Effector memory CD8-positive, alpha-beta T cell (primary cell): ENCODE measurements around the gene KLHL4.
"Not testable (repeated sequence)": the region's sequence is repeated elsewhere in the genome, so short reads cannot be mapped to it uniquely, and the experiment has no call there.

Experiments used
- ATAC-seq: fragments of 150-1000 bp; cut with Tn5 transposase; replicated peaks from 2 replicates; pipeline ENCODE4 v1.10.0; 2021; ENCODE audit warnings: mild to moderate bottlenecking, moderate library complexity
- DNase-seq, 3 experiments: peaks; one replicate each; pipeline ENCODE4 v3.0.0; 2021
- H3K27ac Mint-ChIP-seq, 2 donors: one replicate each; pipeline ENCODE4 v1.8.0; 2022; ENCODE audit warnings: mild to moderate bottlenecking in 2 of 2, mixed read lengths in 2 of 2, moderate library complexity in 2 of 2
- H3K27me3 Mint-ChIP-seq, 2 donors: one replicate each; pipeline ENCODE4 v1.8.0; 2022; ENCODE audit warnings: mixed read lengths in 2 of 2
- H3K36me3 Mint-ChIP-seq: one replicate; pipeline ENCODE4 v1.8.0; 2022; ENCODE audit warnings: mild to moderate bottlenecking, moderate library complexity, mixed read lengths; ENCODE audit not compliant: insufficient read depth
- H3K4me1 Mint-ChIP-seq, 2 donors: one replicate each; pipeline ENCODE4 v1.8.0; 2022; ENCODE audit warnings: low read depth in 2 of 2, mixed read lengths in 2 of 2
- H3K4me3 Mint-ChIP-seq, 2 donors: one replicate each; pipeline ENCODE4 v1.8.0; 2022; ENCODE audit warnings: mild to moderate bottlenecking in 2 of 2, mixed read lengths in 2 of 2, moderate library complexity in 2 of 2
- H3K9me3 Mint-ChIP-seq, 2 donors: one replicate each; pipeline ENCODE4 v1.8.0; 2022; ENCODE audit warnings: mixed read lengths in 2 of 2

The KLHL4 gene

DNA sequence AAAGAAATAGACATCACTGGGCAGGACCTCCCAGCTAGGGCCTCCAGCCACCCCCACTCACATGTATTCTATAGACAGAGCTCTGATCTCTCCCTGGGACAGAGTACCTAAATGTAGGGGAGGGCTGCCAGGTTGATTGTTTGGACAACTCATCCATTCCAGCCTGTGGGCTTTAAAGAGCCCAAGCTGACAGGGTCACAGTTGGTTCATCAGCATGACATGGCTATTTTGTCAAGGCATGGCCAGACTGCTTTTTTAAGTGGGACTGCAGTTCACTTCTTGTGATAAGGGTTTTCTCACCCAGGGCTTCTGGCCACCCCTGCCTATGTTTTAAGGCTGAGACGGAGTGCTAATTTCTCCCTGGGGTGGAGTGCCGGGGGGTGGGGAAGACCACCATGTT, 63.3 kb downstream of the KLHL4 start:
- no peak overlapping the region for H3K27ac Mint-ChIP-seq
- no peaks in the 10 kb centered on the region for H3K27me3 Mint-ChIP-seq
- ATAC-seq (no peak), DNase-seq (no peak)
- no peaks in the 10 kb centered on the region for H3K36me3 Mint-ChIP-seq
- H3K9me3 Mint-ChIP-seq, result peaks cover 3 to 8% of the 10 kb centered on the region in 2 donors
- no peak overlapping the region for H3K4me3 Mint-ChIP-seq
- H3K4me1 Mint-ChIP-seq, result no peaks in the 10 kb centered on the region

DNA sequence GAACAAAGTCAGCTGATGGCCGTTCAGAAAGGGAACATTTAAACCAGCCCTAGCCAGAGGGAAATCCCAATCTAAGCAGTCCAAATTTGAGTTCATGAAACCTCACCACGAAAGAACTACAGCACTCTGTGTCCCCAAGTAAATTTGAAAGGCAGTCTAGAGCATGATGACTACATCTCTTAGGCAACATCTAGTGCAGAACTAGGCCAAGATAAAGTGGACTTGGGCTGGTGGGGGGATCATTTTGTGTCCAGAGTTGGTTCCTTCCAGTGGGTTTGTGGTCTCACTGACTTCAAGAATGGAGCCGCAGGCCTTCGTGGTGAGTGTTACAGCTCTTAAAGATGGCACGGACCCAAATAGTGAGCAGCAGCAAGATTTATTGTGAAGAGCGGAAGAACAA, 64.9 kb downstream of the KLHL4 start:
- H3K4me1 Mint-ChIP-seq, result no peaks in the 10 kb centered on the region
- ATAC-seq (no peak), DNase-seq (no peak)
- peaks cover 3 to 9% of the 10 kb centered on the region in 2 donors for H3K9me3 Mint-ChIP-seq
- H3K36me3 Mint-ChIP-seq, result no peaks in the 10 kb centered on the region
- H3K27ac Mint-ChIP-seq, result no peak overlapping the region
- no peak overlapping the region for H3K4me3 Mint-ChIP-seq
- H3K27me3 Mint-ChIP-seq, result no peaks in the 10 kb centered on the region

DNA sequence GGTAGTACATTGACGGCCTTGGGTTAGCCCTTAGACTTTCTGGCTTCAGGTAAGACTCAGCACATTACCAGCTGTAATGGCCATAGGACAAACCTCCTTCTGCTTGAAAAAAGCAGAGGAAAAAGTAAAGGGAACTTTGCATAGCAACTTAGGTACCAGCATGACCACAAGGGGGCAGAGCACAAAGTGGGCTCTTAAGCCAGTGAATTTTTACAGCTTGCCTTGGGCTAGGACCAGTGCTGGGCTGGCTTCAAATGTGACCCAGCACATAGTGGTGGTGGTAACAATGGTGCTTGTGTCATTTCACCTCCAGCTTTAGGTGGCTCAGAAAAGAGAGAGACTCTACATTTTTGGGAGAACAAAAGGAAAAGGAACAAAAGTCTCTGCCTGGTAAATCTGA, 66.1 kb downstream of the KLHL4 start:
- Mint-ChIP-seq H3K9me3 (peaks cover 5 to 9% of the 10 kb centered on the region in 2 donors), H3K27me3 (no peaks in the 10 kb centered on the region), H3K27ac (no peak overlapping the region), H3K36me3 (no peaks in the 10 kb centered on the region), H3K4me1 (no peaks in the 10 kb centered on the region), H3K4me3 (no peak overlapping the region)
- ATAC-seq (no peak), DNase-seq (no peak)

DNA sequence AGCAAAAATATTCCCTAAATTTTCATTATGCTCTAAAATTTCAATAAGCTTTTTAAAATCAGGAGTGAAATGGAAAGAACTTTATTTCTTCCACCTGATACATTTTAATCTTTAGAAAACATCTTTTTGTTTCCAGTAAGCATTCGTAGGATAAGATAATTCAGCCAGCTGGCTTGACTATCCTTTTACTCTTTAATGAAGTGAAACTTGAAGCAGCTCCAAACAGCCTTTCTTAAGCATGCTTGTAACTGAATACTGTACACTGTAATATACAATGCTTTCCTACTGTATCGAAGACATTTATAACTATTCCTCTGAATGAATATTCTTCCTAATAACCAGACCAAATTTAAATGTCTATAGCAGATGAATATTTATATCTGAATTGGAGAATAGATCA, 98.8 kb downstream of the KLHL4 start:
- Mint-ChIP-seq H3K9me3 (no peaks in the 10 kb centered on the region), H3K27ac (no peak overlapping the region), H3K4me1 (no peaks in the 10 kb centered on the region), H3K36me3 (no peaks in the 10 kb centered on the region), H3K4me3 (no peak overlapping the region), H3K27me3 (no peaks in the 10 kb centered on the region)
- ATAC-seq (no peak), DNase-seq (no peak)

DNA sequence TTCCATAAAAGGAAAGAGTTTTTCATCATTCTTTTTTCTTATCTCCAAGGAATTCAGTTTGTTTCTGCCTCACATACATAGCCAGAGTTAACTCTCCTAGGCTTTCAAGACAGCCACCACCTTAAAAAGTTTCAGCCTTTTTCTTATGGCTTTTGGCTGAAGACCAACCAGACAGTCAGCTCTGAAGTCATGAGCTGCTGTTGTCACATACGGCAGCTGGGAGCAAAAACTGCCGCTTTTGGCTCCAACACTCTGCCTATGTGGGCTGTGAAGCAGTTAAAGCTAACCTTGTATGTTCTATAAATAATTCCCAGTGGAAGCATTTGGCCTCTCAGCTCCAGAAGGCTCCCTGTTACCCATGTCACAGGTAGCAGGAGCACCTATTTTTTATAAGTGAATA, 104.1 kb downstream of the KLHL4 start:
- Mint-ChIP-seq H3K4me1 (no peaks in the 10 kb centered on the region), H3K4me3 (no peak overlapping the region), H3K9me3 (no peaks in the 10 kb centered on the region), H3K36me3 (peaks cover 3% of the 10 kb centered on the region), H3K27me3 (no peaks in the 10 kb centered on the region), H3K27ac (no peak overlapping the region)
- ATAC-seq (no peak), DNase-seq (no peak)

DNA sequence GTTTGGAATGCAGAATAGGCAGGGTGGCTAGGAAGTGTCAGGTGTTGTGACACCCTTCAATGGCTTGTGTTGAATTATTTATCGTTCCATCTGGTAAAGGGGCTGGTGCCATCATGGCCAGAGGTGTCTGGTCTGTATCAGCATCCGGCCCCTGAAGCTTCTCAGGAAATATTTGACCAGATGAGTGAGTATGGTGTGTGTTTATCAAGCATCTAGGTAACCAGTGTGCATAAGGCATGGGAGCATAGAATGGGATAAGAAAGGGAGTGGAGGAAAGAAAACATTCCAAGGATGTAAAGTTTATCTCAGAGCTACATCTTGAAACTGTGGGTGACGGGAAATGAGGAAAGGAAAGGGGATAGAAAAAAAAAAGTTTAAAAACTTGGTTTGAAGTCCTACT, 109.4 kb downstream of the KLHL4 start:
- H3K9me3 Mint-ChIP-seq, result peaks cover 0 to 2% of the 10 kb centered on the region in 2 donors
- no peaks in the 10 kb centered on the region for H3K27me3 Mint-ChIP-seq
- no peak overlapping the region for H3K27ac Mint-ChIP-seq
- peaks cover 3% of the 10 kb centered on the region for H3K36me3 Mint-ChIP-seq
- no peak overlapping the region for H3K4me3 Mint-ChIP-seq
- no peak for ATAC-seq
- no peaks in the 10 kb centered on the region for H3K4me1 Mint-ChIP-seq
- no peak for DNase-seq

DNA sequence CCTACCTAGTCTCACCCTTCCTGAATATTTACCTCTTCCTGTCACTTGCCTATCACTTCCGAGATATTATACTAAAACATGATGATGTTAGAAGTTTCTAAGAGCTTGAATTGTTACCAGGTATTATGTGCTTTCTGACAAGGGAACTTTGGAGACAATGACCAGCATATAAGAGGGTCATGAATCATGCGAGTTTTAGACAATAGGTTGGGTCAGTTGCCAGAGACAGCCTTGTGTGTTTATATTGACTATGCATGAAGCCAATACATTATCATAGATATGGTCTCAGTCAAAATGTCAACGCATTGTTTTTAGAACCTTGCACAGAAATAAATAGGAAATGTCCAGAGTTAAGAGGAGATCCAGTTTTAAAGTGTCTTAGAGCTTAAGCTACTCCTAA, 116.8 kb downstream of the KLHL4 start:
- H3K4me3 Mint-ChIP-seq, result no peak overlapping the region

DNA sequence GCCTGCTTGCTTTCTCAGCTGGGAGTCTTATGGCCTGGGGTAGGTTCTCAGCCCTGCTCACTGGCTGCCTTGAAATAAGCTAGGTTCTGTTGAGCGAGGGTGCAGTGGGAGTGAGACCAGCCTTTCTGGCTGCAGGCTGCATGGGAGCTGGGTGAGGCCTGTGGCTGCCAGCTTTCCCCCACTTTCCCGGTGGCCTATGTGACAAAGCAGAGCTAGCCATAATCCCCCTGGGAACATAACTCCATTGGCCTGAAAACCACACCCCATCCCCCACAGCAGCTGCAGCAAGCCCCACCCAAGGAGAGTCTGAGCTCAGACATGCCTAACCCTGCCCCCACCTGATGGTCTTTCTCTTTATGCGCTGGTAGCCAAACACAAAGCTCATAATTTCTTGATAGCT, 118.9 kb downstream of the KLHL4 start:
- Mint-ChIP-seq H3K9me3 (peaks cover 1 to 8% of the 10 kb centered on the region in 2 donors), H3K4me3 (no peak overlapping the region), H3K36me3 (no peaks in the 10 kb centered on the region), H3K27me3 (no peaks in the 10 kb centered on the region), H3K27ac (no peak overlapping the region), H3K4me1 (no peaks in the 10 kb centered on the region)
- DNase-seq (no peak), ATAC-seq (no peak)

More for the DNA sequence above, 116.8 kb downstream of the KLHL4 start:
- no peaks in the 10 kb centered on the region for H3K27me3 Mint-ChIP-seq
- ATAC-seq (no peak), DNase-seq (no peak)
- H3K27ac Mint-ChIP-seq, result no peak overlapping the region
- peaks cover 0 to 2% of the 10 kb centered on the region in 2 donors for H3K9me3 Mint-ChIP-seq
- H3K36me3 Mint-ChIP-seq, result no peaks in the 10 kb centered on the region
- no peaks in the 10 kb centered on the region for H3K4me1 Mint-ChIP-seq

DNA sequence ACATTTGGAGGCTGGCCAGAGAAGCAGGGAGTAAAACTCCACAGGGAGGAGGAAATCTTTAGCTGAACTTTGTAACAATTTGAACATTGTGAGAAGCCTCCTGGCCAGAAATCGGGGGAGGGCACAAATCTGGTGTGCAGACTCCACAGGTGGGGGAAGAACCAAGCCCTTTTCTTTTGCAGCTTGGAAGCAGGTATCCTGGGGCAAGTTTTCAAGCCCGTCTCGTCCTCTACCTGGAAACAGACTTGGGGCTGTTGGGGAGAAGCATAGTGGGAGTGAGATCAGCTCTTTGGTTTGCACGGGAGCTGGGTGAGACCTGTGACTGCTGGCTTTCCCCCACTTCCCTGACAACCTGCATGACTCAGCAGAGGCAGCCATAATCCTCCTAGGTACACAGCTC, 123.8 kb downstream of the KLHL4 start:
- not testable (repeated sequence) for ATAC-seq, DNase-seq, H3K36me3 Mint-ChIP-seq, H3K27me3 Mint-ChIP-seq, H3K4me3 Mint-ChIP-seq, H3K27ac Mint-ChIP-seq, H3K4me1 Mint-ChIP-seq
- peaks cover 4 to 16% of the 10 kb centered on the region in 2 donors for H3K9me3 Mint-ChIP-seq

DNA sequence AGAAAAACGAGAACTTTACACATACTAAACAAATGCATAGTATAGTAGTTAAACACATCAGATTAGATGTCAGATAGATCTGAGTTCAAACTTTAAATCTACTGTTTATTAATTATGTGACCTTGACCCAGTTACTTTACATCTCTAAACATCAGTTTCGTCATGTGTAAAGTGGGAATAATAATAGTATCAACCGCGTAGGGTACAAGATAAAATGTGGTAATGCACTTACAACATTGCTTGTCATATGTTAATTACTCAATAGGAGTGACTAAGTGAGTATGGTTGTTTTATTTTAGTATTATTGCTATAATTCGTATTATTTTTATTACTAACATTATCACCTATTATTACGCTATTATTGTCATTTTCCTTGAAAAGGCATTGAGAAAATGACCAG, 144.2 kb downstream of the KLHL4 start:
- no peak overlapping the region for H3K4me3 Mint-ChIP-seq
- H3K36me3 Mint-ChIP-seq, result no peaks in the 10 kb centered on the region
- no peak overlapping the region for H3K27ac Mint-ChIP-seq

DNA sequence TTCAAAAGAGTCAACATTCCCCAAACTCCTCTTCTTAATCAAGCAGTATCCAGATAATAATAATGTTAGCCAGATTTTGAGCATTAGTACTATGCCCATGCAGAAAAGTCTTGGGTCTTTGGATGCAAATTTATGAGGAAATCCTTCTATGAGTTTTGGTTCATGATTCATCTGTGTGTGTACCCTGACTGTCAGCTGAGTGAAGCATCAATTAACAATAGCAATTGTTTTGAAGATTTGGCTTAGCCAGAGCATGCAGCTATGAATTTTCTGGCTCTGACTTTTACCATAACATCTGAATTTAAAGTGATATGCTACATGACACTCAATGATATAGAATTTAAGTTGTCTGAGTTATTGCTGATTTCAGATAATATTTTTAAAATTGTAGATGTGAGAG, 145.8 kb downstream of the KLHL4 start:
- Mint-ChIP-seq H3K36me3 (no peaks in the 10 kb centered on the region), H3K4me3 (no peak overlapping the region), H3K27me3 (no peaks in the 10 kb centered on the region), H3K9me3 (no peaks in the 10 kb centered on the region), H3K4me1 (no peaks in the 10 kb centered on the region), H3K27ac (no peak overlapping the region)
- DNase-seq (no peak), ATAC-seq (no peak)

More for the DNA sequence above, 144.2 kb downstream of the KLHL4 start:
- ATAC-seq, result no peak
- Mint-ChIP-seq H3K9me3 (no peaks in the 10 kb centered on the region), H3K4me1 (no peaks in the 10 kb centered on the region), H3K27me3 (no peaks in the 10 kb centered on the region)
- no peak for DNase-seq

DNA sequence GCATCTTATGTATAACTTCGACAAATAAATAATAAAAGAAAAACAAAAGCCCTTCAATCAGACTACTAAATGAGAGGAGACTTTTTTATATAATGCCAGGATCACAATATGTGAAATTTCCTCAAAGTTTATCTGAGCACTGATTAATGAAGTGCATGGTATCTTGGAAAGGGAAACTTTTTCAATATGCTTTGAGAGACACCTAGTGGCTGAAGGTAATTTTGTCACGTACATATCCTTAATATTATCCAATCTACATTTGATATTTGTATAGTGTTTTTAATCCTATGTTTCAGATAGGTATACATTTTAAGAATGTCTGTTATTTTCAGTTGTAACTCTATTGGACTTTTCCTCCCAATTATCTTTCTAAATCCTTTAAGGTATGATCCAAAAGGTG, 146.8 kb downstream of the KLHL4 start:
- Mint-ChIP-seq H3K9me3 (no peaks in the 10 kb centered on the region), H3K27me3 (no peaks in the 10 kb centered on the region), H3K36me3 (no peaks in the 10 kb centered on the region), H3K4me1 (no peaks in the 10 kb centered on the region), H3K4me3 (no peak overlapping the region), H3K27ac (no peak overlapping the region)
- ATAC-seq (no peak), DNase-seq (no peak)

DNA sequence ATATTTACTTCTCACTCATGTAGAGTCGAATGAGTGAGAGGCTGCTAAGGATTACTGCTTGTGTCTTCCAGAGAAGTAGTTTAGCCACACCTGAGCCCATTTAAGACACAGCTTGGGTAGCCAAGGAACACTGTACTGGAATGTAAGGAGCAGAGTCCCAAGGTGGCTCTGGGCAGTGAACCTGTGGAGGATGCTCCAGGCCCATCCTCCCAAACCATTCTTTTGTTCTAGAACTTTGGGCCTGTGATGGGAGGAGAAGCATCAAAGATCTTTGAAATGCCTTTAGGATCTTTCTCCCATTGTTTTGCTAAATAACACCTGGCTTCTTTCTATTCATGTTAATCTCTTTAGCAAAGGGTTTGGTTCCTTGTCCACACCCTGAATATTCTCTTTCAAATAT, 162.2 kb downstream of the KLHL4 start:
- H3K27ac Mint-ChIP-seq, result no peak overlapping the region
- ATAC-seq (no peak), DNase-seq (no peak)
- H3K27me3 Mint-ChIP-seq, result no peaks in the 10 kb centered on the region
- H3K9me3 Mint-ChIP-seq, result peaks cover 3 to 21% of the 10 kb centered on the region in 2 donors
- H3K4me1 Mint-ChIP-seq, result no peaks in the 10 kb centered on the region
- no peaks in the 10 kb centered on the region for H3K36me3 Mint-ChIP-seq
- H3K4me3 Mint-ChIP-seq, result no peak overlapping the region

DNA sequence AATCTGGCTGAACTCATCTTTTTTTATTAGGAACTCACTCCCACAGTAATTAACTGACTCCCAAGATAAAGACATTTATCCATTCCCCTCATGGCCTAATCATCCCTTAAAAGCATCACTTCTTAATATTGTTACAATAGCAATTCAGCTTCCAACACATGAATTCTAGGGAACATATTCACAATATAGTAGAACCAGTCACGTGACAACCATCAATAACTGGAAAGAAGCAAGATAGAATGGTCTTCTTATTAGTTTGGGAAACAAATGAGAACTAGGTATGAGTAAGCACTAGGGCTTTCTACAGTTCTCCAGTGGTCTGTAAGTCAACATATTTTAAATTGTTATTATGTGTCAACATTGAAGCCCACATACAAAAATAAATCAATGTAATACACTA, 170.1 kb downstream of the KLHL4 start:
- no peak for ATAC-seq
- H3K27ac Mint-ChIP-seq, result no peak overlapping the region
- DNase-seq, result no peak
- H3K9me3 Mint-ChIP-seq, result peaks cover 5 to 11% of the 10 kb centered on the region in 2 donors
- H3K4me3 Mint-ChIP-seq, result no peak overlapping the region
- H3K36me3 Mint-ChIP-seq, result no peaks in the 10 kb centered on the region
- no peaks in the 10 kb centered on the region for H3K4me1 Mint-ChIP-seq
- H3K27me3 Mint-ChIP-seq, result no peaks in the 10 kb centered on the region

DNA sequence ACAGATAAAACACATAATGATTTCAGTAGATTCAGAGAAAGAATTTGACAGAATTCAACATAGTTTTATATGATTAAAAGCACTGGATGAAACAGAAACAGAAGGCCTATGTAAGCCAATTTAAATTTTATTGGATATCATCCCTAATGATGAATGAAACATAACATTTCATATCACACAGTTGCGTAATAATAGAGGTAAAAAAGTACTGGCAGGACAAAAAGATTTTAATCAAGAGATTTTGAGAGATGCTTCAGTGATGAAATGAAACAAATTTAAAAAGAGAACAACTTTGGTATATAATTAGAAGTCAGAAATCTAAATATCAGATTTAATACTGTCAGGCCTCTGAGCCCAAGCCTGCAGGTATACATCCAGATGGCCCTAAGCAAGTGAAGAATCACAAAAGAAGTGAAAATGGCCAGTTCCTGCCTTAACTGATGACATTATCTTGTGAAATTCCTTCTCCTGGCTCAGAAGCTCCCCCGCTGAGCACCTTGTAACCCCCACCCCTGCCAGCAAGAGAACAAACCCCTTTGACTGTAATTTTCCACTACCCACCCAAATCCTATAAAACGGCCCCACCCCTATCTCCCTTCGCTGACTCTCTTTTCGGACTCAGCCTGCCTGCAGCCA, 170.6 kb downstream of the KLHL4 start:
- not testable (repeated sequence) for H3K4me3 Mint-ChIP-seq, ATAC-seq, H3K4me1 Mint-ChIP-seq, H3K27ac Mint-ChIP-seq, DNase-seq, H3K36me3 Mint-ChIP-seq, H3K27me3 Mint-ChIP-seq, H3K9me3 Mint-ChIP-seq
